Spleen (tissue), 7 donors: Measurements from ENCODE around the gene PHF21A.

Experiments
- CTCF ChIP-seq, 11 experiments: fragments of 200-600 bp in 7 of 11; fragments of 450-650 bp in 4 of 11; sonication (generic) in 4 of 11; IDR thresholded peaks in 8 of 11; conservative IDR thresholded peaks in 3 of 11; 1 replicate in 7 of 11; 2 replicates in 4 of 11; pipeline versions ENCODE4 v1.4.0 to v1.8.0; 2016 to 2021; ENCODE audit warnings: antibody characterized with exemption in 11 of 11, inconsistent platforms in 4 of 11, mild to moderate bottlenecking in 1 of 11
- POLR2A ChIP-seq, 3 donors: fragments of 450-650 bp; IDR thresholded peaks; one replicate each; pipeline ENCODE4 v1.5.1; 2017; ENCODE audit warnings: antibody characterized with exemption in 3 of 3, mild to moderate bottlenecking in 1 of 3
- POLR2AphosphoS5 ChIP-seq, 3 donors: sonication (generic); formaldehyde crosslinking; IDR thresholded peaks; one replicate each; pipeline ENCODE4 v1.5.1; 2017; ENCODE audit warnings: antibody characterized with exemption in 3 of 3
- donor health status: DM: no; HTN: no; CAD: no; lungs with moderate emphysema.
- donor health status: DM: no; HTN: no; CAD: no.
- donor health status: DM: no; HTN: no; CAD: no.

- TF ChIP-seq CTCF (IDR thresholded peaks at IDR 0.05 in 8 of 11, conservative IDR thresholded peaks at IDR 0.05 in 3 of 11) (no peak), POLR2AphosphoS5 (IDR thresholded peaks at IDR 0.05) (no peak), POLR2A (IDR thresholded peaks at IDR 0.05) (no peak)
Measured at GRCh38 chr11:45941285-45941684, 180.0 kb downstream of the PHF21A start.
